Ascending aorta (tissue), 2 donors: ENCODE results near the gene SAMD4B. TPM values are rescaled to one million over a fixed set of nuclear protein-coding genes. Genes with fewer than 3 reads are reported as not detected.

ENCODE experiments used
- DNase-seq, 2 donors: peaks; one replicate each; pipeline ENCODE4 v3.0.0-alpha.2; 2019; ENCODE audit warnings: low spot score in 2 of 2
- H3K27ac ChIP-seq, 2 donors: fragments of 200-600 bp; sonication (generic); one replicate each; pipeline ENCODE4 v1.5.1; 2016 to 2017; ENCODE audit warnings: mild to moderate bottlenecking in 1 of 2
- H3K27me3 ChIP-seq: fragments of 200-600 bp; sonication (generic); one replicate; pipeline ENCODE4 v1.5.1; 2017
- H3K36me3 ChIP-seq, 2 donors: fragments of 200-600 bp; sonication (generic); one replicate each; pipeline ENCODE4 v1.5.1; 2016
- H3K4me1 ChIP-seq, 2 donors: fragments of 200-600 bp; sonication (generic); one replicate each; pipeline ENCODE4 v1.5.1; 2016 to 2017; ENCODE audit warnings: mild to moderate bottlenecking in 1 of 2
- H3K4me3 ChIP-seq, 2 donors: fragments of 200-600 bp; sonication (generic); one replicate each; pipeline ENCODE4 v1.5.1; 2016 to 2017; ENCODE audit warnings: mild to moderate bottlenecking in 1 of 2
- H3K9me3 ChIP-seq, 2 donors: fragments of 200-600 bp; sonication (generic); one replicate each; pipeline ENCODE4 v1.5.1; 2016
- CTCF ChIP-seq, 3 experiments: fragments of 200-600 bp in 2 of 3; fragments of 450-650 bp in 1 of 3; sonication (generic) in 2 of 3; IDR thresholded peaks; one replicate each; pipeline ENCODE4 v1.5.1; 2016 to 2019; ENCODE audit warnings: antibody characterized with exemption in 3 of 3, mild to moderate bottlenecking in 1 of 3, moderate library complexity in 1 of 3
- intact Hi-C: fragments of 100-400 bp; cut with DNase I; formaldehyde crosslinking; loops from one replicate; pipeline ENCODE4 v1.15.1; 2023
- total RNA-seq: library from RNA; depleted of rRNA; stranded (reverse); fragments of >200 nt; gene quantifications from one replicate; pipeline ENCODE4 v1.1.0, GENCODE V29; 2016

Gene SAMD4B
- 358 TPM for total RNA-seq

- intact Hi-C loops = loop anchor here (1.0 to 10.0 kb wide), 11 partner anchors 31 to 955 kb away; partner anchors contain the start of genes DYRK1B, ECH1, EID2B and FBXO17
- Histone ChIP-seq H3K4me1 (peaks cover 11 to 36% of the 10 kb centered on the region in 2 donors), H3K9me3 (no peaks in the 10 kb centered on the region), H3K36me3 (peaks cover 0 to 6% of the 10 kb centered on the region in 2 donors), H3K27ac (peak within 1 kb of the TSS; percentile 90 to 91), H3K4me3 (peak within 1 kb of the TSS; percentile 97), H3K27me3 (no peaks in the 10 kb centered on the region)
- peak; percentile 77 to 91 (median 82) for TF ChIP-seq CTCF (IDR thresholded peaks at IDR 0.05)
- DNase-seq = peak; percentile 91 to 99
Observed at GRCh38 chr19:39341719-39342604, at the start of gene SAMD4B. TSS of gene SAMD4B (plus strand) at chr19:39342421. CDS start at chr19:39356894, 14,473 bp downstream.

GRCh38 chr19:39293394-39293793, 48.8 kb upstream of the SAMD4B start:
- H3K36me3 ChIP-seq = no peaks in the 10 kb centered on the region
- H3K27ac ChIP-seq = no peak overlapping the region
- no peak for TF ChIP-seq CTCF (IDR thresholded peaks at IDR 0.05)
- no peaks in the 10 kb centered on the region for H3K4me1 ChIP-seq
- H3K4me3 ChIP-seq = no peak overlapping the region
- peak in 1 of 2 donors; percentile 24 for DNase-seq
- H3K9me3 ChIP-seq = no peaks in the 10 kb centered on the region
- H3K27me3 ChIP-seq = no peaks in the 10 kb centered on the region
- intact Hi-C loops = no loop called here

- intact Hi-C loops = no loop called here
- Histone ChIP-seq H3K27ac (no peak within 1 kb of the TSS), H3K36me3 (no peaks in the 10 kb centered on the region), H3K9me3 (no peaks in the 10 kb centered on the region), H3K27me3 (no peaks in the 10 kb centered on the region), H3K4me1 (no peaks in the 10 kb centered on the region), H3K4me3 (no peak within 1 kb of the TSS)
- peak in 1 of 2 donors; percentile 52 for DNase-seq
- TF ChIP-seq CTCF (IDR thresholded peaks at IDR 0.05) = no peak
Observed at GRCh38 chr19:39296055-39296645, 46.1 kb upstream of the SAMD4B start, which contains the start of gene IFNL1. TSS of gene IFNL1 (plus strand) at chr19:39296407. CDS start at chr19:39296422, 15 bp downstream.

- H3K27me3 ChIP-seq = no peaks in the 10 kb centered on the region
- intact Hi-C loops = no loop called here
- no peak overlapping the region for H3K4me3 ChIP-seq
- TF ChIP-seq CTCF (IDR thresholded peaks at IDR 0.05) = no peak
- no peaks in the 10 kb centered on the region for H3K36me3 ChIP-seq
- no peak overlapping the region for H3K27ac ChIP-seq
- H3K9me3 ChIP-seq = no peaks in the 10 kb centered on the region
- H3K4me1 ChIP-seq = no peaks in the 10 kb centered on the region
- peak in 1 of 2 donors; percentile 39 for DNase-seq
Observed at GRCh38 chr19:39296906-39297305, 45.3 kb upstream of the SAMD4B start.

- intact Hi-C loops = no loop called here
- DNase-seq = peak in 1 of 2 donors; percentile 64
- Histone ChIP-seq H3K4me1 (no peaks in the 10 kb centered on the region), H3K4me3 (no peak overlapping the region), H3K9me3 (no peaks in the 10 kb centered on the region), H3K36me3 (no peaks in the 10 kb centered on the region), H3K27ac (no peak overlapping the region), H3K27me3 (no peaks in the 10 kb centered on the region)
- no peak for TF ChIP-seq CTCF (IDR thresholded peaks at IDR 0.05)
Observed at GRCh38 chr19:39297931-39298634, 44.1 kb upstream of the SAMD4B start.
